HL-60 (cell line): ENCODE measurements around the gene GRXCR1.

Experiments
- CTCF ChIP-seq: IDR thresholded peaks from one replicate; pipeline ENCODE4 v1.5.1; 2011; ENCODE audit warnings: low read length, control low read depth, inconsistent platforms; ENCODE audit not compliant: insufficient read depth
- POLR2AphosphoS5 ChIP-seq: IDR thresholded peaks from 2 replicates; pipeline ENCODE4 v1.6.1; 2012; ENCODE audit warnings: low read depth

- TF ChIP-seq CTCF (no peak), POLR2AphosphoS5 (no peak)
Observed at GRCh38 chr4:42906891-42907759, 14.6 kb downstream of the GRXCR1 start.
